Head of caudate nucleus (tissue), 42 donors: ENCODE measurements around the gene DHCR7.

Experiments
- DNase-seq, 42 donors: peaks; one replicate each; pipeline versions ENCODE4 v3.0.0 to v3.0.0-alpha.2; 2020 to 2021; ENCODE audit warnings: mixed read lengths in 7 of 42
- intact Hi-C: fragments of 100-400 bp; cut with DNase I; formaldehyde crosslinking; loops from one replicate; pipeline ENCODE4 v1.15.0; 2022

The DHCR7 gene

GRCh38 chr11:71459767-71460320 is 11.7 kb upstream of the DHCR7 start:
- DNase-seq = no peak
- intact Hi-C loops = no loop called here

DNA sequence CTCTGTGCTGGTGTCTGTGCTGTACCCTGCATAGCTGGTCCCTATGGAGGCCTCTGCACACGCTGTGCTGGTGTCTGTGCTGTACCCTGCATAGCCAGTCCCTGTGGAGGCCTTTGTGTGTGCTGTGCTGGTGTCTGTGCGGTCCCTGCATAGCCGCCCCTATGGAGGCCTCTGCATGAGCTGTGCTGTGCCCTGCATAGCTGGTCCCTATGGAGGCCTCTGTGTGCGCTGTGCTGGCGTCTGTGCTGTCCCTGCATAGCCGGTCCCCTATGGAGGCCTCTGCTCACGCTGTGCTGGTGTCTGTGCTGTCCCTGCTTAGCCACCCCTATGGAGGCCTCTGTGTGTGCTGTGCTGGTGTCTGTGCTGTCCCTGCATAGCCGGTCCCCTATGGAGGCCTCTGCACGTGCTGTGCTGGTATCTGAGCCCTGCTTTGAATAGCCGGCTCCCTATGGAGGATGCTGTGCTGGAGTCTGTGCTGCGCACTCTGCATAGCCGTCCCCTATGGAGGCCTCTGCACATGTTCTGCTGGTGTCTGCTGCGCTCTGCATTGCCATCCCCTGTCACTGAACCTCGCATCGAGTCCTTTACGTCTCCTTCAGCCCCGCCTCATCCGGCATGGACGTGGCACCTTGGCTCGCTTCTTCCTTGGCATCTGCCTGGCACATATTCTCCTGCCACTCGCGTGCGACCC is 11.0 kb upstream of the DHCR7 start:
- intact Hi-C loops = no loop called here
- DNase-seq = no peak

DNA sequence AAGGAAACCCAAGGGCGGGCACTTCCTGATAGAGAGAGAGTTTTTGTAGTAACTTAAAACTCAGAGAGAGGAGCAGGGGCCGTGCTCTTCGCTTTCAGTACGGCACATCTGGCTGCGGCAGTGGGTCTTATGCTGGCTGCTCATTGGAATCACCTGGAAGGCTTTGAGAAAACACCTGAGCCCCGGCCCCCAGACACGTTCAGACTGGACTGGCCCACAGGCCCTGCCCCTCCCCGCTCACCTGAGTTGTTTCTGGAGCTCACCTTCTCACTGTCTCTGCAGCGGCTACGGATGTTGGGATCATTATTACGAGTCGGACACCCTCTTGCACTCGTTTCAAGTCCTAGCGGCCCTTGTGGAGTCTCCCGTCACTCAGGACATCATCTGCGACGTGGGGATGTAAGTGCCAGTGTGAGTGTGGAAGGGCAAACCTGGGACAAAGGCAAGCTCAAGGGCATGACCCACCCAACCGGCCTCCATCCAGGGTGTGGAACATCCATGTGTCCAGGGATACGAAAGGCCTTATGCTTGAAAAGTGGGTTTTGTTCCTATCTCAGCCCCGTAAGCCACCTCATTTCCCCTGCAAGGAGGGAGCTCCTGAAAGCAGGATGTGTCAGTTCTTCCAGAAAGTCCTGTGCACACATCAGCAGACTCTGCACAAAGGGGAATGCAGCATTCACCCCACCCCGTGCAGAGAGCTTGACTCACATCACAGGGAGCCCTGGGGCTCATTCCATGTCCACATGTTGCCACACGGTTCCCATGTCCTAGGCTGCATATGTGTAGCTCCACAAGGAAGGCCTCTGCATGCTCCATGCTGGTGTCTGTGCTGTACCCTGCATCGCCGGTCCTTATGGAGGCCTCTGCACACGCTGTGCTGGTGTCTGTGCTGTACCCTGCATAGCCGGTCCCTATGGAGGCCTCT is 10.2 kb upstream of the DHCR7 start:
- intact Hi-C loops = no loop called here
- no peak for DNase-seq

DNA sequence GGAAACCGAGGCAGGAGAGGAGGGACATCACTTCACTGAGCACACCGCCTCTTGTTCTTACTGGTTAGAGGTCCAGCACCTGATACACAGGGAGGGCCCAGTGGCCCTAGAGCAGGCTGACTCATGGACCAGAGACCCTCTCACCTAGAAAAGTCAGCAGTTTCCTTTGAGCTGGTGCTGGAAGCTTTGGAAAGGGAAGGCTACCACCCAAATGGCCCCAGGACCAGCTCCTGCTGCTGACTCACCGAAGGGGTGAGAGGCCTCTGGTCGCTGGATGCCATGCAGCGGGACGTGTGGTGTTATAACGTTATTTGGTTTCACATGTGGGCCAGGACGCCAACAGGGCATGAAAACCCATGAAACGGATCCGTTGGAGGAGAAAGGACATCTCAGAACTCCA is 8.6 kb upstream of the DHCR7 start:
- intact Hi-C loops = no loop called here

GRCh38 chr11:71456294-71456693 is 8.1 kb upstream of the DHCR7 start:
- intact Hi-C loops = no loop called here
- no peak for DNase-seq

More for the DNA sequence above, 8.6 kb upstream of the DHCR7 start:
- DNase-seq = no peak

GRCh38 chr11:71454470-71455113 is 6.4 kb upstream of the DHCR7 start:
- intact Hi-C loops = no loop called here
- DNase-seq = no peak

GRCh38 chr11:71453918-71454304 is 5.7 kb upstream of the DHCR7 start:
- DNase-seq = no peak
- intact Hi-C loops = no loop called here

DNA sequence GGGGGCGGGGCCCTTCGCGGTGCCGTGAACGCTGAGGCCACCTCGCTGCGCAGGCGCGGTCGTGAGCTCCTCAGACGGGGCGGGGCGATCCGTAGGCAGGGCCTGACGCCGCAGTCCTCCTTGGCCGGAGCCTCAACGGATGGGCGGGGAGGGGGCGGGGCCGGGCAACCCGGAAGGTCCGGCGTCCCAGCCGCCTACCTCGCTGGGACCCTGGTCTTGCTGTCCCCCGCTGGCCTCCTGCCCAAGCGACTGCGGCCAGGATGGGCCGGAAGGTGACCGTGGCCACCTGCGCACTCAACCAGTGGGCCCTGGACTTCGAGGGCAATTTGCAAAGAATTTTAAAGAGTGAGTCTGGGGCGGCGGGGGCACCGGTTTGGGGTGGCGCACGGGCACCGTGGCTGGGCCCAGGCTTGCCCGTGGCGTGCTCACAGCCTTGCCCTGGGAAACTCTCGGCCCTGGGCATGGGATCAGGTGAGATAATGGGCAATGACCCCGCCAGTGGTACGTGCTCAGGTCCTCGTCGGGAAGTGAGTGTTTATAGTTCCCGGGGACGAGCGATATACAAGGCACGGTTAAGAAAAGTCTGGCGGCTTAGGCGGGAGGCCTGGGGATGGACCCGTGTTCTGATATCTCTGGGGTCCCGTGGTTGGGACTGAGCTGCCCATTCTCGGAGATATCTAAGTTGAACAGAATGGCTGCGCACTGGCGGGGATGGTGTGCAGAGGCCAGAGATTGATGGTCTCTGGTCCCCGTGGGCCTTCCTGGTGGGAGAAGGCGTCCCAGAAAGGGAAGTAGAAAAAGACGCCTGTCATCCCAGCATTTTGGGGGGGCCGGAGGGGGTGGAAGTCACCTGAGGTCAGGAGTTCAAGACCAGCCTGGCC is 5.1 kb upstream of the DHCR7 start, which contains the start of gene NADSYN1:
NADSYN1 (plus strand) TSS at position 167 of the 881 bp plus-strand sequence; CDS start at position 261, 94 bp downstream.
- intact Hi-C loops = no loop called here
- peak; percentile 93 to 99 (median 98) for DNase-seq

GRCh38 chr11:71452199-71453036 is 4.2 kb upstream of the DHCR7 start:
- peak in 39 of 42 donors; percentile 36 to 81 (median 62) for DNase-seq
- intact Hi-C loops = no loop called here

DNA sequence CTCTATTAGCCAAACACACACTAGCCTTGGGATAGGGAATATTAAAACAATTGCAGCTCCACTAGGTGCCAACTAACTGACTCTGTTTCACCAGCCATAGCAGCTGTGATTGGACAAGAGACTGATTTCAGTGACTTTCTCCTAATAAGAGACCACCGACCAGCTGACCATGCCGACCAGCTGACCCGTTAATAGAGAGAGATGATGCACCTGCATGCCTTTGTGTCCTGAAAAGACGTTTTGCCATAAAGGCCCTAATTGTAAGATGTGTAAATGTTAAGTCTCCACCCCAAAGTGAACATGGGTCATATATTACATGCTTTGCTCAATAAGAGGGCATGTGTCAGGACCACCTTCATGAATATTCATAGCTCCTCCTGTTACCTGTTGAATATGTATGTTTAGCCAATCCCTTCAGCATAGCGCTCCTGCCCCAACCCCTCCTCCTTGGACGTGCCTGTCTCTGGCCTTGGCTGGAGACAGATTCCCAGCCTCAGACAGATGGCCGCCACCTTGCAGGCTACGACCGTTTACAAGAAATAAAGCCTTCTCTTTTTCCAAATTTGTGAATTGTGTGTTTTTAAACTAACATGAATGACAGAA is 3.5 kb upstream of the DHCR7 start:
- intact Hi-C loops = no loop called here
- DNase-seq = peak in 7 of 42 donors; percentile 3 to 49 (median 26)

GRCh38 chr11:71450939-71451338 is 2.7 kb upstream of the DHCR7 start:
- intact Hi-C loops = no loop called here
- DNase-seq = peak in 6 of 42 donors; percentile 3 to 36 (median 10)

- intact Hi-C loops = no loop called here
Measured at GRCh38 chr11:71450507-71450906, 2.3 kb upstream of the DHCR7 start.

DNA sequence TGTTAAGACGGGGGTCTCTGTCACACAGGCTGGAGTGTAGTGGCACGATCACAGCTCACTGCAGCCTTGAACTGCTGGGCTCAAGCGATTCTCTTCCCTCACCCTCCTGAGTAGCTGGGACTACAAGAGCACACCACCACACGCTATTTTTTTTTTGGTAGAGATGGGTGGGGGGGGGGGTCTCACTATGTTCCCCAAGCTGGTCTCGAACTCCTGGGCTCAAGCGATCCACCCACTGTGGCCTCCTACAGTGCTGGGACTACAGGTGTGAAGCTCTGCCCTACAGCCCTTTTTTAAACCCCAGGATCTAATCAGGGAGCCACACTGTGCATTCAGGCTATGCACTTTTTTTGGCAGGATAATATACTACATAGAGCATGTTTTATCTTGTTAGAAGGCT is 1.4 kb upstream of the DHCR7 start:
- intact Hi-C loops = no loop called here
- peak in 5 of 42 donors; percentile 5 to 29 (median 17) for DNase-seq

More at GRCh38 chr11:71450507-71450906, 2.3 kb upstream of the DHCR7 start:
- no peak for DNase-seq

GRCh38 chr11:71447791-71448256 is 369 bp downstream of the DHCR7 start:
- intact Hi-C loops = no loop called here
- DNase-seq = peak in 26 of 42 donors; percentile 22 to 61 (median 42)

DNA sequence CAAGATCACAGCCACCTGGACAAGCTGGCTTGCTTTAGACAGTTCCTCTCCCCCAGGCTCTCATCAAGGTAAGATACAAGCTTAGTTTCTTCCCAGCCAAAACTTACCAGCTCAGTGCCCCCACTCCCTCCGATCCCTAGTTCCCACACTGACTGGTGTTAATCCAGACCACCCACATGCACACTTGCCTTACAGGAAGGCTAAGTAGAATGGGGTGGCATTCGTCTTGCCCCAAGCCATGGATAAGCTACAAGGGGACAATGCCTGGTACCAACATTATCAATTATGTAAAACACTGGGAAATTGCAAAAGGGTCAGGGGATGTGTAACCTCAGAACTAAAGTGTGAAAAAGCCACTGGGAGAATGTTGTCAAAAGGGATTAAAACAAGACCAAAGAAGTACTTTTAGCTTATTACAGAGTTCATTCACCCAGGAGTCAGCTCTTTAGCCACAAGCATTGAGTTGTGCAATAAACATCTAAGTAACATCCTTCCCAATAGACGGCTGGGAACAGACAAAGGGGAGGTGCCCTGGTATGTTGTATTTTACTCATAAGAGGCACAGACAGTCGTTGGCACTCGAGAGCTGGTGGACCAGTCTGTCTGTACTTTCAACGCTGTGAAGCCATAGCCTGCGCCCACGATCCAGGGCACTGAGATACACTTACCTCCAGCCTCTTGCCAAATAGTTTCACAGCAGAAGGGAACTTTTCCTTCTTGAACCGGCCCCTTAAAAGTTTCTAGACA is 1.1 kb downstream of the DHCR7 start:
- intact Hi-C loops = no loop called here
- DNase-seq = peak in 4 of 42 donors; percentile 7 to 44 (median 34)

DNA sequence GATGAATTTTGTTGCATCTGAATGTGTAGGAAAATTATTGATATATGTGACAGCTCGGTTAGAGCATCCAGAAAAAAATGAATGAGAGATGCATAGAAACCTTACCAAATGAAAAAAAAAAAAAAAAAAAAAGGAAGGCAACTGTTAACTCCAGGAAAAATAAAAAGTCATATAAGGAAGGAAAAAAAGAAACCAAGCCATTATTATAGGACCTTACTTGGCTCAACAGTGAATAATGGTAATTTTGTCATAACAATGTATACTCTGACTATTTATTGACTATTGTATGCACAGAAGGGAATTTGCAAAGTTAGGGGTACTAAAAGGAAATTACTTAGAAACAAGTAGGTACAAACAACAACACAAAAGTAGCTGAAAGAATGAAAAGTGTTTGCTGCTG is 2.0 kb downstream of the DHCR7 start:
- no peak for DNase-seq
- intact Hi-C loops = no loop called here
